Naive thymus-derived CD4-positive, alpha-beta T cell (primary cell): ENCODE results near the gene CCDC85B. TPM values are rescaled to one million over a fixed set of nuclear protein-coding genes. Genes with fewer than 3 reads are reported as not detected.

ENCODE experiments used
- ATAC-seq: fragments of 150-1000 bp; cut with Tn5 transposase; 2 replicates; pipeline ENCODE4 v1.10.0; 2021; ENCODE audit warnings: mild to moderate bottlenecking, moderate library complexity
- CTCF ChIA-PET: fragments of 350-600 bp; sonication (Branson Sonifier 250); formaldehyde crosslinking; loops from one replicate; lab custom pipeline; 2021; ENCODE audit warnings: antibody characterized with exemption; lab: Charles Lee
- POLR2A ChIA-PET: fragments of 350-600 bp; sonication (Branson Sonifier 250); formaldehyde crosslinking; loops from one replicate; lab custom pipeline; 2021; ENCODE audit warnings: antibody characterized with exemption, inconsistent platforms; lab: Charles Lee
- DNase-seq, 9 donors: peaks; one replicate each; pipeline versions ENCODE4 v3.0.0 to v3.0.0-alpha.2; 2020 to 2022; ENCODE audit warnings: mixed read lengths in 1 of 9
- H3K27ac ChIP-seq: one replicate; pipeline ENCODE4 v1.7.0; 2013; ENCODE audit warnings: mild to moderate bottlenecking, low read depth, low read length, moderate library complexity
- H3K27me3 ChIP-seq, 2 donors: one replicate each; pipeline ENCODE4 v1.7.0; 2013; ENCODE audit warnings: low read length in 2 of 2, mild to moderate bottlenecking in 2 of 2, moderate library complexity in 2 of 2; ENCODE audit not compliant: control insufficient read depth in 2 of 2, insufficient read depth in 2 of 2
- H3K36me3 ChIP-seq, 3 experiments: 1 replicate in 2 of 3; 2 replicates in 1 of 3; pipeline ENCODE4 v1.7.0; 2013; ENCODE audit warnings: low read length in 3 of 3, mild to moderate bottlenecking in 3 of 3, moderate library complexity in 1 of 3; ENCODE audit not compliant: insufficient read depth in 3 of 3, control insufficient read depth in 2 of 3
- H3K4me1 ChIP-seq, 2 donors: one replicate each; pipeline ENCODE4 v1.7.0; 2013; ENCODE audit warnings: low read length in 2 of 2, mild to moderate bottlenecking in 2 of 2, moderate library complexity in 1 of 2; ENCODE audit not compliant: control insufficient read depth in 2 of 2, insufficient read depth in 2 of 2
- H3K4me3 ChIP-seq: 2 replicates; pipeline ENCODE4 v1.7.0; 2013; ENCODE audit warnings: mild to moderate bottlenecking, low read length
- H3K9me3 ChIP-seq, 3 experiments: 1 replicate in 2 of 3; 2 replicates in 1 of 3; pipeline ENCODE4 v1.7.0; 2013; ENCODE audit warnings: low read length in 3 of 3; ENCODE audit not compliant: control insufficient read depth in 2 of 3
- H3K27ac Mint-ChIP-seq, 9 donors: one replicate each; pipeline ENCODE4 v1.8.0; 2020 to 2022; ENCODE audit warnings: mixed read lengths in 9 of 9, mild to moderate bottlenecking in 8 of 9, moderate library complexity in 5 of 9, inconsistent platforms in 2 of 9
- H3K27me3 Mint-ChIP-seq, 5 donors: one replicate each; pipeline ENCODE4 v1.8.0; 2021 to 2022; ENCODE audit warnings: mixed read lengths in 5 of 5, mild to moderate bottlenecking in 1 of 5
- H3K36me3 Mint-ChIP-seq, 5 donors: one replicate each; pipeline ENCODE4 v1.8.0; 2020 to 2022; ENCODE audit warnings: mixed read lengths in 5 of 5, mild to moderate bottlenecking in 3 of 5, inconsistent platforms in 1 of 5
- H3K4me1 Mint-ChIP-seq, 7 donors: one replicate each; pipeline ENCODE4 v1.8.0; 2020 to 2022; ENCODE audit warnings: mixed read lengths in 7 of 7, mild to moderate bottlenecking in 3 of 7, inconsistent platforms in 1 of 7
- H3K4me3 Mint-ChIP-seq, 10 donors: one replicate each; pipeline ENCODE4 v1.8.0; 2020 to 2022; ENCODE audit warnings: mild to moderate bottlenecking in 10 of 10, mixed read lengths in 10 of 10, moderate library complexity in 6 of 10, inconsistent platforms in 2 of 10
- H3K9me3 Mint-ChIP-seq, 11 donors: one replicate each; pipeline ENCODE4 v1.8.0; 2020 to 2022; ENCODE audit warnings: mixed read lengths in 11 of 11, mild to moderate bottlenecking in 4 of 11, inconsistent platforms in 1 of 11, moderate library complexity in 1 of 11
- intact Hi-C, 2 donors: fragments of 100-400 bp; cut with micrococcal nuclease; formaldehyde crosslinking; loops; one replicate each; pipeline ENCODE4 v1.15.1; 2023
- polyA plus RNA-seq, 2 donors: library from polyadenylated mRNA; unstranded; fragments of 300-500 nt; fragmentation: Illumina TruSeq; gene quantifications; one replicate each; pipeline ENCODE4 v1.2.3, GENCODE V29; 2021
- total RNA-seq, 6 experiments: library from RNA in 5 of 6; stranded (reverse) in 5 of 6; gene quantifications; 1 replicate in 5 of 6; 2 replicates in 1 of 6; pipeline ENCODE4 v1.2.3 and lab custom pipeline; 2021 to 2026

The CCDC85B gene
- total and polyA plus RNA-seq, 7 experiments from 2014 or later = 21.1 to 85.0 (median 27.4) TPM

GRCh38 chr11:65851811-65852507, 38.5 kb upstream of the CCDC85B start:
- intact Hi-C loops = loop anchor here in 1 of 2 donors (10.0 kb wide), 1 partner anchor 307 kb away; no protein-coding TSS in a partner anchor
- Mint-ChIP-seq H3K27ac (peak overlapping the region in 4 of 9 donors; percentile 50 to 72 (median 67)), H3K4me1 (peaks cover 33 to 43% (median 40%) of the 10 kb centered on the region in 7 donors)

GRCh38 chr11:65852508-65853245, 37.8 kb upstream of the CCDC85B start:
- H3K27ac ChIP-seq = no peak overlapping the region
- peaks cover 0 to 8% (median 0%) of the 10 kb centered on the region in 3 experiments for H3K9me3 ChIP-seq
- peaks cover 0 to 10% (median 0%) of the 10 kb centered on the region in 11 donors for H3K9me3 Mint-ChIP-seq
- intact Hi-C loops = loop anchor here in 1 of 2 donors (10.0 kb wide), 1 partner anchor 308 kb away; no protein-coding TSS in a partner anchor
- no peak overlapping the region for H3K4me3 Mint-ChIP-seq
- H3K4me1 ChIP-seq = peaks cover 15 to 25% of the 10 kb centered on the region in 2 donors
- CTCF ChIA-PET = interaction anchor here (1.2 kb wide), 1 partner anchor 31 kb away, joined by 4 read pairs; no protein-coding TSS in a partner anchor
- no peaks in the 10 kb centered on the region for H3K27me3 ChIP-seq
- H3K27me3 Mint-ChIP-seq = no peaks in the 10 kb centered on the region
- no peak for DNase-seq
- POLR2A ChIA-PET = interaction anchor here (1.0 to 1.1 kb wide), 2 partner anchors 14 to 355 kb away, joined by 3 read pairs; no protein-coding TSS in a partner anchor
- H3K4me1 Mint-ChIP-seq = peaks cover 33 to 43% (median 40%) of the 10 kb centered on the region in 7 donors
- H3K4me3 ChIP-seq = no peak overlapping the region
- H3K36me3 Mint-ChIP-seq = peaks cover 7 to 57% (median 37%) of the 10 kb centered on the region in 5 donors
- no peak for ATAC-seq
- H3K27ac Mint-ChIP-seq = peak overlapping the region in 1 of 9 donors; percentile 72
- H3K36me3 ChIP-seq = peaks cover 27 to 66% (median 35%) of the 10 kb centered on the region in 3 experiments

More at GRCh38 chr11:65851811-65852507, 38.5 kb upstream of the CCDC85B start:
- DNase-seq (no peak), ATAC-seq (no peak)
- Mint-ChIP-seq H3K9me3 (peaks cover 0 to 10% (median 0%) of the 10 kb centered on the region in 11 donors), H3K27me3 (no peaks in the 10 kb centered on the region), H3K36me3 (peaks cover 7 to 57% (median 37%) of the 10 kb centered on the region in 5 donors), H3K4me3 (no peak overlapping the region)
- no peak overlapping the region for H3K4me3 ChIP-seq
- H3K27me3 ChIP-seq = no peaks in the 10 kb centered on the region
- CTCF ChIA-PET = interaction anchor here (0.7 to 2.0 kb wide), 2 partner anchors 33 to 523 kb away, joined by 3 to 6 read pairs; no protein-coding TSS in a partner anchor
- POLR2A ChIA-PET = interaction anchor here (0.5 to 1.0 kb wide), 2 partner anchors 13 to 538 kb away, joined by 3 read pairs; no protein-coding TSS in a partner anchor
- peaks cover 27 to 60% (median 35%) of the 10 kb centered on the region in 3 experiments for H3K36me3 ChIP-seq
- H3K4me1 ChIP-seq = peaks cover 15 to 25% of the 10 kb centered on the region in 2 donors
- H3K27ac ChIP-seq = no peak overlapping the region
- H3K9me3 ChIP-seq = peaks cover 0 to 8% (median 0%) of the 10 kb centered on the region in 3 experiments

GRCh38 chr11:65853246-65853979, 37.1 kb upstream of the CCDC85B start:
- DNase-seq = no peak
- Mint-ChIP-seq H3K27me3 (no peaks in the 10 kb centered on the region), H3K9me3 (peaks cover 0 to 11% (median 0%) of the 10 kb centered on the region in 11 donors), H3K36me3 (peaks cover 7 to 57% (median 37%) of the 10 kb centered on the region in 5 donors), H3K27ac (peak overlapping the region in 6 of 9 donors; percentile 17 to 81 (median 50)), H3K4me1 (peaks cover 33 to 45% (median 42%) of the 10 kb centered on the region in 7 donors), H3K4me3 (peak overlapping the region in 1 of 10 donors; percentile 76)
- no peaks in the 10 kb centered on the region for H3K27me3 ChIP-seq
- no peak for ATAC-seq
- H3K36me3 ChIP-seq = peaks cover 27 to 66% (median 35%) of the 10 kb centered on the region in 3 experiments
- no peak overlapping the region for H3K27ac ChIP-seq
- POLR2A ChIA-PET = interaction anchor here (0.6 to 1.1 kb wide), 4 partner anchors 15 to 356 kb away, joined by 3 read pairs; no protein-coding TSS in a partner anchor
- intact Hi-C loops = loop anchor here in 1 of 2 donors (10.0 kb wide), 1 partner anchor 309 kb away; no protein-coding TSS in a partner anchor
- no peak overlapping the region for H3K4me3 ChIP-seq
- CTCF ChIA-PET = interaction anchor here (1.2 kb wide), 1 partner anchor 30 kb away, joined by 4 read pairs; no protein-coding TSS in a partner anchor
- peaks cover 0 to 8% (median 0%) of the 10 kb centered on the region in 3 experiments for H3K9me3 ChIP-seq
- peaks cover 16 to 25% of the 10 kb centered on the region in 2 donors for H3K4me1 ChIP-seq

- POLR2A ChIA-PET = interaction anchor here (0.6 kb wide), 2 partner anchors 32 to 52 kb away, joined by 3 read pairs; no protein-coding TSS in a partner anchor
- peaks cover 27 to 66% (median 35%) of the 10 kb centered on the region in 3 experiments for H3K36me3 ChIP-seq
Observed at GRCh38 chr11:65854161-65854592, 36.3 kb upstream of the CCDC85B start.

GRCh38 chr11:65854852-65855837, 35.3 kb upstream of the CCDC85B start:
- Mint-ChIP-seq H3K36me3 (peaks cover 8 to 60% (median 37%) of the 10 kb centered on the region in 5 donors), H3K4me3 (peak overlapping the region; percentile 87 to 100 (median 93)), H3K9me3 (peaks cover 0 to 11% (median 0%) of the 10 kb centered on the region in 11 donors), H3K4me1 (peaks cover 38 to 56% (median 48%) of the 10 kb centered on the region in 7 donors), H3K27me3 (no peaks in the 10 kb centered on the region), H3K27ac (peak overlapping the region in 8 of 9 donors; percentile 18 to 97 (median 90))
- H3K36me3 ChIP-seq = peaks cover 27 to 66% (median 35%) of the 10 kb centered on the region in 3 experiments
- no peak for ATAC-seq
- no peaks in the 10 kb centered on the region for H3K27me3 ChIP-seq
- no peak overlapping the region for H3K4me3 ChIP-seq
- peaks cover 24 to 32% of the 10 kb centered on the region in 2 donors for H3K4me1 ChIP-seq
- no peak for DNase-seq
- intact Hi-C loops = loop anchor here (5.0 to 10.0 kb wide), 2 partner anchors 310 to 1538 kb away; partner anchors contain the start of genes PRDX5 (in 1 of the 2) and TRMT112 (in 1 of the 2)
- peaks cover 0 to 8% (median 0%) of the 10 kb centered on the region in 3 experiments for H3K9me3 ChIP-seq
- ChIA-PET POLR2A (interaction anchor here (0.7 to 2.8 kb wide), 2 partner anchors 22 to 157 kb away, joined by 3 to 15 read pairs; partner anchors contain the start of genes CST6 and SNX32), CTCF (no interaction called here)
- peak overlapping the region; percentile 74 for H3K27ac ChIP-seq

More at GRCh38 chr11:65854161-65854592, 36.3 kb upstream of the CCDC85B start:
- ATAC-seq (no peak), DNase-seq (no peak)
- CTCF ChIA-PET = interaction anchor here (1.2 kb wide), 1 partner anchor 30 kb away, joined by 4 read pairs; no protein-coding TSS in a partner anchor
- peaks cover 0 to 11% (median 0%) of the 10 kb centered on the region in 11 donors for H3K9me3 Mint-ChIP-seq
- peaks cover 33 to 50% (median 45%) of the 10 kb centered on the region in 7 donors for H3K4me1 Mint-ChIP-seq
- H3K27me3 ChIP-seq = no peaks in the 10 kb centered on the region
- peaks cover 24 to 32% of the 10 kb centered on the region in 2 donors for H3K4me1 ChIP-seq
- peak overlapping the region; percentile 26 to 100 (median 50) for H3K4me3 Mint-ChIP-seq
- intact Hi-C loops = loop anchor here in 1 of 2 donors (10.0 kb wide), 1 partner anchor 309 kb away; no protein-coding TSS in a partner anchor
- H3K4me3 ChIP-seq = no peak overlapping the region
- H3K27me3 Mint-ChIP-seq = no peaks in the 10 kb centered on the region
- peaks cover 0 to 8% (median 0%) of the 10 kb centered on the region in 3 experiments for H3K9me3 ChIP-seq
- no peak overlapping the region for H3K27ac ChIP-seq
- peaks cover 7 to 57% (median 37%) of the 10 kb centered on the region in 5 donors for H3K36me3 Mint-ChIP-seq
- peak overlapping the region in 8 of 9 donors; percentile 35 to 82 (median 48) for H3K27ac Mint-ChIP-seq
